GM21529 (cell line): ENCODE results near the gene SAFB.
A peak's percentile ranks its signal among the peaks of the same experiment; 100 is the strongest.

Experiments used
- ATAC-seq: cut with Tn5 transposase; IDR thresholded peaks from one replicate; pipeline ENCODE4 v1.9.1; 2021; ENCODE audit not compliant: unreplicated experiment

Gene SAFB

GRCh38 chr19:5622465-5623396 is at the start of gene SAFB, which contains the start of gene SAFB2:
Gene SAFB, plus strand, starts transcription at chr19:5623083. Its CDS starts 123 bp downstream, at chr19:5623206.
Gene SAFB2, minus strand, starts transcription at chr19:5622776. Its CDS starts 61 bp downstream, at chr19:5622715.
- peak; percentile 77 for ATAC-seq

GRCh38 chr19:5575590-5575989 is 47.3 kb upstream of the SAFB start:
- no peak for ATAC-seq

- no peak for ATAC-seq
These were observed 44.6 kb upstream of the SAFB start for GRCh38 chr19:5578097-5578846.

GRCh38 chr19:5579286-5579685 is 43.6 kb upstream of the SAFB start:
- no peak for ATAC-seq

GRCh38 chr19:5579697-5580096 is 43.2 kb upstream of the SAFB start:
- ATAC-seq: no peak

- no peak for ATAC-seq
These were observed 42.7 kb upstream of the SAFB start for GRCh38 chr19:5580161-5580571.

- ATAC-seq: no peak
These were observed 37.2 kb upstream of the SAFB start for GRCh38 chr19:5585461-5586299.

GRCh38 chr19:5586300-5587070 is 36.4 kb upstream of the SAFB start:
- no peak for ATAC-seq

- ATAC-seq: no peak
These were observed 35.8 kb upstream of the SAFB start for GRCh38 chr19:5587071-5587455.

- no peak for ATAC-seq
These were observed 35.2 kb upstream of the SAFB start for GRCh38 chr19:5587661-5588060.

- ATAC-seq: no peak
These were observed 34.4 kb upstream of the SAFB start for GRCh38 chr19:5588441-5588840.

- ATAC-seq: no peak
These were observed 33.8 kb upstream of the SAFB start for GRCh38 chr19:5588906-5589676.

GRCh38 chr19:5590151-5590864 is 32.6 kb upstream of the SAFB start:
- ATAC-seq: no peak

- no peak for ATAC-seq
These were observed 32.1 kb upstream of the SAFB start for GRCh38 chr19:5590865-5591154.

- no peak for ATAC-seq
These were observed 31.4 kb upstream of the SAFB start for GRCh38 chr19:5591476-5591875.

- ATAC-seq: no peak
These were observed 30.1 kb upstream of the SAFB start for GRCh38 chr19:5592531-5593342.

GRCh38 chr19:5593343-5594255 is 29.3 kb upstream of the SAFB start:
- no peak for ATAC-seq
